ENCODE measurements around the gene WDR12. TPM values are rescaled to one million over a fixed set of nuclear protein-coding genes. Genes with fewer than 3 reads are reported as not detected.
"Not testable (repeated sequence)": the region's sequence is repeated elsewhere in the genome, so short reads cannot be mapped to it uniquely, and the experiment has no call there.

Gene WDR12
- polyA plus RNA-seq, result 10 to 100 TPM in 1 of 3 donors, 1 to 10 TPM in 2; 5.4 to 11.6 (median 6.0) TPM

- H3K27ac ChIP-seq (ENCODE audit: low read depth, low read length), result peak within 1 kb of the TSS; percentile 48
- WGBS, 3 donors, result 0 to 1% (median 0%) methylated on average over 39 of the region's 39 CpGs
These were observed at the start of gene WDR12, which contains the start of gene CARF for GRCh38 chr2:202911512-202912341. Gene WDR12, minus strand, starts transcription at chr2:202911673. Its CDS starts 197 bp downstream, at chr2:202911476. Gene CARF, plus strand, starts transcription at chr2:202912275. Its CDS starts 29,628 bp downstream, at chr2:202941903.

DNA sequence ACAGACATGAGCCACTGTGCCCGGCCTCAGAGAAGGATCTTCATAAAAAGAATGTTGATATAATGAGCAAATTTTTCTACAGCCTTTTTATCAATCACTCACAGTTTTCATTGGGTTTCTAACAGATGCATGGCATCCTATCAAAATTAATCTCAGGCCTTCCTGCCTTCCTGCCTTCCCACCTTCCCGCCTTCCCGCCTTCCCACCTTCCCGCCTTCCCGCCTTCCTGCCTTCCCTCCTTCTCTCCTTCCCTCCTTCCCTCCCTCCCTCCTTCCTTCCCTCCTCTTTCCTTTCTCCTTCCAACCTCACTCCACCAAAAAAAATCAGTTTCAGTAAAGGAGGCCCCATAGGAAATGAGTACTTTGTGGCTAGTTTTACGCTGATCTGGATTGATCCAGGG lies 49.1 kb upstream of the WDR12 start:
- 96 to 97% (median 96%) methylated on average over 6 of the region's 6 CpGs for WGBS, 3 donors
- no peak overlapping the region for H3K27ac ChIP-seq (ENCODE audit: low read depth, low read length)

DNA sequence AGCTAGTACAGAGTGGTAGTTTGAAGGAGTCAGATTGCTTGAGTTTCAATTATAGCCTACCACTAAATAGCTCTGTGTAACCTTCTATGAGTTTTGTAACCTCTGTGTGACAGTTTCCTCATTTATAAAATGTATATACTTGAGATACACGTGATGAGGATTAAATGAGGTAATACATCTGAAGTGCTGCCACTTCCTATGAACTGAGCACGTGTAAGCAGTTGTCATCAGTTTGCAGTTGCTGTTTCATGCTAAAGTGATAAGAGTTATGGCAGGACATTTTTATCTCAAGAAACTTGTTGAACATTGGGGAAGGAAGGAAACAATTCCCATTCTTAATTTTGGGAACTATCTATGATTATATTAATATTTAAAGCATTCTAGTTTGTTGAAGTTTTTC lies 39.1 kb upstream of the WDR12 start:
- H3K27ac ChIP-seq (ENCODE audit: low read depth, low read length), result no peak overlapping the region
- WGBS, 3 donors, result 26 to 39% (median 34%) methylated on average over 2 of the region's 2 CpGs

DNA sequence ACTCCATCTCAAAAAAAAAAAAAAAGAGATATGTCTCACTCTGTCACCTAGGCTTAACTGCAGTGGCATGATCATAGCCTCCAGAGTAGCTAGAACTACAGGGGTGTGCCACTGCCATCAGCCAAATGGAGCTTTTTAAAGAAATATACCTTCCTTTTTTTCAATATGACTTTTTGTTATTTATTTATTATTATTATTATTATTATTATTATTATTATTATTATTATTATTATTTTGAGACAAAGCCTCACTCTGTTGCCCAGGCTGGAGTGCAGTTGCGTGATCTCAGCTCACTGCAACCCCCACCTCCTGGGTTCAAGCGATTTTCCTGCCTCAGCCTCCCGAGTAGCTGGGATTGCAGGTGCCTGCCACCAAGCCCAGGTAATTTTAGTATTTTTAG lies 37.9 kb upstream of the WDR12 start:
- not testable (repeated sequence) for H3K27ac ChIP-seq (ENCODE audit: low read depth, low read length)
- WGBS, 3 donors, result 90 to 96% (median 95%) methylated on average over 3 of the region's 3 CpGs

DNA sequence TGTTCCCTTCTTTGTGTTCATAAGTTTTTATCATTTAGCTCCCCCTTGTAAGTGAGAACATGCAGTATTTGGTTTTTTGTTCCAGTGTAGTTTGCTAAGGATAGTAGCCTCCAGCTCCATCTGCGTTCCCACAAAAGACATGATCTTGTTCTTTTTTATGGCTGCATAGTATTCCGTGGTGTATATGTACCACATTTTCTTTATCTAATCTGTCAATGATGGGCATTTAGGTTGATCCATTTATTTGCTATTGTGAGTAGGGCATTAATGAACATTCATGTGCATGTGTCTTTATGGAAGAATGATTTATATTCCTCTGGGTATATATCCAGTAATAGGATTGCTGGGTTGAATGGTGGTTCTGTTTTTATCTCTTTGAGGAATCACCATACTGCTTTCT lies 34.0 kb upstream of the WDR12 start:
- H3K27ac ChIP-seq (ENCODE audit: low read depth, low read length), result no peak overlapping the region
- WGBS, 3 donors, result 96 to 99% (median 99%) methylated on average over 2 of the region's 2 CpGs

DNA sequence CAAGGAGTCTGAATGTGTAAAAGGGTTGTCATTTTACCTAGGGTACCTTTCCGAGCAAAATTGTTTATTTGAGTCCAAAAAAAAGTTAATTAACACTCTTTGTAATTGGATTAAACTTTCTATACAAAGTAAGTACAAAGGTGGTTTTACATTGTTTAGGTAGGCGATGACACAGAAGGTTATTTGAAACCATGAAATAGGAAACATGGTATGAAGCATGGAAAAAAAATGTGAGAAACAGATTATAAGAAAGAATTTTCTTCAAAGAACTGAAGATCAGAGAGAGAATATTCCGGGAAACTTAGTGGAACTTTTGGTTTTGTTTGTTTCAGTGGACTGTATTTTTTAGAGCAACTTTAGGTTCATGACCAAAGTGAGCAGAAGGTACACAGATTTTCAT lies 33.3 kb upstream of the WDR12 start:
- H3K27ac ChIP-seq (ENCODE audit: low read depth, low read length), result no peak overlapping the region
- 71 to 96% (median 91%) methylated on average over 3 of the region's 3 CpGs for WGBS, 3 donors

- 20 to 82% (median 75%) methylated on average over 1 of the region's 1 CpG for WGBS, 3 donors
These were observed 32.9 kb upstream of the WDR12 start for GRCh38 chr2:202944408-202944807.

DNA sequence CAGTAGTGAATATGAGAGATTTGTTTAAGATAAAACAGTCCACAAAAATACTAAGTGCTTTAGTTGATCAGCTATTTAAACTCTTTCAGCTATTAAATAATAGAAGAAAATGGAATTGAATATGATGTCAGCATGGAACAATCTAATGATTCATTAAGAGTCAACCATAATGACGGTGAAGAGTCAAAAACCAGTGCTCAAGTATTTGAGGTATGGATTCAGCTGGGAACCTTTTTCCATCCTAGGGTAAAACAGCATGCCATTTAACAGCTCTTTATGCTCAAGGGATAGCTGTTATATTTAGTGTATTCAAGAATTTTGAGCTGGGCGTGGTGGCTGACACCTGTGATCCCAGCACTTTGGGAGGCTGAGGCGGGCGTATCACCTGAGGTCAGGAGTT lies 30.3 kb upstream of the WDR12 start:
- no peak overlapping the region for H3K27ac ChIP-seq (ENCODE audit: low read depth, low read length)
- WGBS, 3 donors, result 98 to 100% (median 99%) methylated on average over 4 of the region's 4 CpGs

More at GRCh38 chr2:202944408-202944807, 32.9 kb upstream of the WDR12 start:
- no peak overlapping the region for H3K27ac ChIP-seq (ENCODE audit: low read depth, low read length)

DNA sequence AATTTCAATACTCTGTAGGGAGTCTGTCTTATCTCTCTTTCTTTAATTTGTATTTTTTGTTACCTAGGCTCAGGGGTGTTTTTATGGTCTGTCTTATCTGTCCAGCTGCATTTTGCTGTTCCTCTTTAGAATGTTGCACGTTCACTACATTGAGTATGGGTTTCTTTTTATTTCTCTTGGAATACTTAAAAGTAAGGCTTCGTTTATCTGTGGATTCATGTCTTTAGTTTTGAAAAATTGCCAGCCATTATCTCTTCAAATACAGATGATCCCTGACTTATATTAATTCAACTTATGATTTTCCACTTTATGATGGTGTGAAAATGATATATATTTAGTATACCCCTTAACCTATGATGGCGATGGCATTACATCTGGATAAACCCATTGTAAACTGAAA lies 27.5 kb upstream of the WDR12 start:
- H3K27ac ChIP-seq (ENCODE audit: low read depth, low read length), result no peak overlapping the region
- 94 to 98% (median 95%) methylated on average over 3 of the region's 3 CpGs for WGBS, 3 donors

DNA sequence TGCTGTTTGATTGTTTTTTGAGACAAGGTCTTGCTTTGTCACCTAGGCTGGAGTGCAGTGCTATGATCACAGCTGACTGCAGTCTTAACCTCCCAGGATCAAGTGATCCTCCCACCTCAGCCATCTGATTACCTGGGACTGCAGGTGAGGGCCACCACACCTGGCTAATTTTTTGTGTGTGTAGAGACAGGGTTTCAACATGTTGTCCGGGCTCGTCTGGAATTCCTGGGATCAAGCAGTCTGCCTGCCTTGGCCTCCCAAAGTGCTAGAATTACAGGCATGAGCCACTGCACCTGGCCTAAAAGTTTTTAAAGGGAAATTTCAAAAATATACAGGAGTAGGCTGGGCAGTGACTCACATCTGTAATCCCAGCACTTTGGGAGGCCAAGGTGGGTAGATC lies 23.0 kb upstream of the WDR12 start:
- H3K27ac ChIP-seq (ENCODE audit: low read depth, low read length), result no peak overlapping the region
- 95 to 96% (median 95%) methylated on average over 2 of the region's 2 CpGs for WGBS, 3 donors

GRCh38 chr2:202933958-202934357 lies 22.5 kb upstream of the WDR12 start:
- WGBS, 3 donors, result 89 to 97% (median 92%) methylated on average over 2 of the region's 2 CpGs
- H3K27ac ChIP-seq (ENCODE audit: low read depth, low read length), result no peak overlapping the region

DNA sequence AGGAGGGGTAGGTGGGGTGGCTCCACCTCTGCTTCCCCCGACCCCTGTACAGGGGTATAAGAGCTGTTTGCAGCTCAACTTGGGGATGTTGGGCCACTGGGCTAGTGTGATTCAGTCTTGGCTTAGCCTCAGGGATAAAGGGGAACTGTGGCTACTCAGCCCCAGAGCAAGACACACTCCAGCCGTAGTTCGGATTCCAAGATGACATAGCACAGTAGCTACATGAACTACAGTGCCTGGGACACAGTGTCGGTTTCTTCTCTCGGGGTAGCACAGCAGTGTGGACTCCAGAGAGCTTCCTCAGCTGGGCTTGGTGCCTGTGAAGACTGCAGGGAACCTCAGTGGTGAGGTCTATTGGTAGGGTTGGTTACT lies 21.7 kb upstream of the WDR12 start:
- no peak overlapping the region for H3K27ac ChIP-seq (ENCODE audit: low read depth, low read length)
- 76 to 88% (median 82%) methylated on average over 5 of the region's 5 CpGs for WGBS, 3 donors

GRCh38 chr2:202932425-202933138 lies 21.1 kb upstream of the WDR12 start:
- H3K27ac ChIP-seq (ENCODE audit: low read depth, low read length), result no peak overlapping the region
- 83 to 89% (median 88%) methylated on average over 3 of the region's 3 CpGs for WGBS, 3 donors

GRCh38 chr2:202918860-202919259 lies 7.4 kb upstream of the WDR12 start:
- WGBS, 3 donors, result 90 to 97% (median 94%) methylated on average over 1 of the region's 1 CpG
- no peak overlapping the region for H3K27ac ChIP-seq (ENCODE audit: low read depth, low read length)

DNA sequence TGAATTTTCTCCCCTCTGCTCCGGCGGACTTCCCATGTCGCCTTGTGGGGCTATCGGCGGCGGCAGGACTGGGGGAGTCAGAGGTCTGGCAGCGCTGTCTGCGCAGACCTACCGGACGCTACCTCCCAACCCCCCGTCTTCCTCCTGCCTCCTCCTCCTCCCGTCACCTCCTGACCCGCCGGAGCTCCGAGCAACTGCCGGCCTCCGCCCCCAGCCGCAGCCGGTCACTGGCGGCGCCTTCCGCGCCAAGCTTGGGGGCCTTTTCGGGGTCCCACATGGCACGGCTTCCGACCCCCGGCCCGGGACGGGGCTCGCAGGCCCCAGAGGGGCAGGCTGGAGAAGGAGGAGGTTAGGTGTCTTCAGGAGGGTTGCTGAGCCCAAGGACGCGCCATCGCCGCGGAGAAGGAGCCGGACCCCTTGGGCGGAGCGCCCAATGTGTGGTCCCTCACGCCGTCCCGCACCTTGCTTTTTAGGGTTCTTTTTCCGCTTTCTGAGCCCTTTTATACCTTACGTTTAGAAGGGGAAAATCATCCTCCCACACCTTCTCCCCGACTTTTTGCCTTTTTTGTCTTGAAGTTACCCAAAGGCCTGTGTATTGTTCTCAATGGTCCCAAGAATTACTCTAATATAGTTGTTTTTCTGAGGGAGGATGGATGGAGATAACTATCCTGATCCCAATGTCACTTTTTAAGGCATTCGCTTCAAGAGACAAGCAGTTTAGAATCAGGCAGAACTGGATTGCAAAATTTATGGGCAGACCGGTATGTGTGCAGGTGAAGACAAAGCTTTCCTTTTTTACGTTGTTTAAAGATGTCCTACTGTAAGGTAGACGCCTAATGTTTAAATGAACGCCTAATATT lies 1.1 kb upstream of the WDR12 start:
- H3K27ac ChIP-seq (ENCODE audit: low read depth, low read length), result not testable (repeated sequence)
- 2 to 3% (median 3%) methylated on average over 6 to 18 of the region's 49 CpGs for WGBS, 3 donors

DNA sequence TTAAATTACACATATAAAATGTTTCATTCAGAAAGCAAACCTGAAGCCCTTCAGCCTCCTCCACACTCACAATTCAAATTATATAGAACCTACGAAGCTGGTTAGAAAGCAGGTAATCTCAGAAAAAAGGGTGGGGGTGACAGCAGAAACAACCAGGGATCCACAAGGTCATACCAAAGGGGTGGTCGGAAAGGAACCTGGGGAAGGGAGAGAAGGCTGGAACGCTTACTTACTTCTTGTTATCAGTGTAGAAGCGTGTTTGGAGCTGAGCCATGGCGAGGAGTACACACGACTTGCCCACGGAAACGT lies 316 bp downstream of the WDR12 start:
- H3K27ac ChIP-seq (ENCODE audit: low read depth, low read length), result no peak overlapping the region
- 0% methylated on average over 8 of the region's 8 CpGs for WGBS, 3 donors

- 10 to 14% (median 13%) methylated on average over 3 of the region's 3 CpGs for WGBS, 3 donors
- H3K27ac ChIP-seq (ENCODE audit: low read depth, low read length), result no peak overlapping the region
These were observed 775 bp downstream of the WDR12 start for GRCh38 chr2:202910698-202911097.

DNA sequence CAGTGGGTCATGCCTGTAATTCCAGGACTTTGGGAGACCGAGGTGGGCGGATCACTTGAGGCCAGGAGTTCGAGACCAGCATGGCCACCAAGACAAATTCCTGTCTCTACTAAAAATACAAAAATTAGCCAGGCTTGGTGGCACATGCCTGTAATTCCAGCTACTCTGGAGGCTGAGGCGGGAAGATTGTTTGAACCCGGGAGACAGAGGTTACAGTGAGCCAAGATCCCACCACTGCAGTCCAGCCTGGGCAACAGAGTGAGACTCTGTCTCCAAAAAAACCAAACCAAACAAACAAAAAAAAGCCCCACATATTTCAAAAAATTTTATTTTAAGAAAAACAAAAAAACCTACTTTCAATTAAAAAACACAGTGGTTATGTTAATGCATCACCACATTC lies 1.2 kb downstream of the WDR12 start:
- not testable (repeated sequence) for H3K27ac ChIP-seq (ENCODE audit: low read depth, low read length)
- WGBS, 3 donors, result 73 to 95% (median 92%) methylated on average over 5 of the region's 5 CpGs

Measured in adipose tissue (tissue), 3 donors.